Measurements from ENCODE around the gene SLC9A7.

DNA sequence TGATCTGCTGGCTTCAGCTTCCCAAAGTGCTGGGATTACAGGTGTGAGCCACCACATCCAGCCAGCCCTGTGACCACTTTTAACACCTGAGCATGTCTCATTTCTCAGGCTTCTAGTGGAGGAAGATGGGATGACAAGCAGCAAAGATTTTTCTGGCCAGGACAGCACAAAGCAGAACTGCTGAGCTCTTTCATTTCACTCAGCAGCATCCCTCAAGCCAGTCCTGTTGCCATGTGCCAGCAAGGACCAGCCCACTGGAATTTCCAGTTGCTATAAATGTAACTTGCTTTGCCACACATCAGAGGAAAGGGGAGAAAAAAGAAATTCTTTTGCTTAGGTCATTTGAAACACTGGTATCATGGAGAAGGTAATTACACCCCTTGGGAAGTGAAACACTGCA, 75.9 kb downstream of the SLC9A7 start:
- TF ChIP-seq, protein P1, sequence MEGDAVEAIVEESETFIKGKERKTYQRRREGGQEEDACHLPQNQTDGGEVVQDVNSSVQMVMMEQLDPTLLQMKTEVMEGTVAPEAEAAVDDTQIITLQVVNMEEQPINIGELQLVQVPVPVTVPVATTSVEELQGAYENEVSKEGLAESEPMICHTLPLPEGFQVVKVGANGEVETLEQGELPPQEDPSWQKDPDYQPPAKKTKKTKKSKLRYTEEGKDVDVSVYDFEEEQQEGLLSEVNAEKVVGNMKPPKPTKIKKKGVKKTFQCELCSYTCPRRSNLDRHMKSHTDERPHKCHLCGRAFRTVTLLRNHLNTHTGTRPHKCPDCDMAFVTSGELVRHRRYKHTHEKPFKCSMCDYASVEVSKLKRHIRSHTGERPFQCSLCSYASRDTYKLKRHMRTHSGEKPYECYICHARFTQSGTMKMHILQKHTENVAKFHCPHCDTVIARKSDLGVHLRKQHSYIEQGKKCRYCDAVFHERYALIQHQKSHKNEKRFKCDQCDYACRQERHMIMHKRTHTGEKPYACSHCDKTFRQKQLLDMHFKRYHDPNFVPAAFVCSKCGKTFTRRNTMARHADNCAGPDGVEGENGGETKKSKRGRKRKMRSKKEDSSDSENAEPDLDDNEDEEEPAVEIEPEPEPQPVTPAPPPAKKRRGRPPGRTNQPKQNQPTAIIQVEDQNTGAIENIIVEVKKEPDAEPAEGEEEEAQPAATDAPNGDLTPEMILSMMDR (IDR thresholded peaks at IDR 0.05) = no peak
- no peak for TF ChIP-seq EZH2 (IDR thresholded peaks at IDR 0.05)
- no peak for TF ChIP-seq EZH2phosphoT487 (IDR thresholded peaks at IDR 0.05)

Data from neural progenitor cell (in vitro differentiated cells).